ENCODE results near the gene CRB1.

Gene CRB1

DNA sequence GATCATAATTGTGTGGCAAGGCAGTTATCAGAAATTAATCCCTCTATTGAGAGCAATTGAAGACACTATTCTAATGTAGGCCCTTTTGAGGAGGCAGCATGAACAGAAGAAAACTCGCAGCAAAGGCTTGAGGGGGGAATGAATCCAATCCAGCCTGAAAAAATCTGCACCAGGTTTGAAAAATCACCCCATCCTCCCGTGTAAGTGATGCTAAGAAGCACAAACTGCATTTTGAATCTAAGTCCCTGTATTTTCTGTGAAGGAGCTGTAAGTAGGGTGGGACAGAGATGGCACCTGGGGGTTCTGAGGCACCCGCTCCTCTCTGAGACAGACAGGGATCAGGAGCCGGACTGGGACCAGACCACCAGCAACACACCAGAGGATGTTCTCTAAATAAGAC is at the start of gene CRB1:
CRB1 (plus strand) TSS at position 241 of the 400 bp plus-strand sequence. CDS start 161 bp downstream, outside the sequence.
- DNase-seq (ENCODE audit: low read depth in 2 of 2), result no peak

DNA sequence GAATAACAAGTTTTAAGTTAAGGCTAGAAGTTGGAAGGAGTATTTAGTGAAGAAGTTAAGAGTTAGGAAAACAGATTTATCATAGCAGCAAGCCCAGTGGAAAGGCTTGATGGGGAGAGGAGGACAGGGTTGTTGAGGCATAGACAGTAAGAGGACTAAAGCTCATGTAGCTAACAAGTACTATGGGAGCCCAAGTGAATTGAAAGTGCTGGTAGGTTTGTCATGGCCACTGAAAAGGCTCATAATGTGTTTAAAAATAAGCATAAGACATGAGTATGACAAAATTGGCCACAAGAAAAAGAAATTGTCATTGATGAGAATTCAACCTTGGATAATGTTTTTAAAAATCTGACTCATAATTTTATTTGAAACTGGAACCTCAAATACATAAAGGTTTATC is 49.2 kb upstream of the CRB1 start:
- no peak for DNase-seq (ENCODE audit: low read depth in 2 of 2)

DNA sequence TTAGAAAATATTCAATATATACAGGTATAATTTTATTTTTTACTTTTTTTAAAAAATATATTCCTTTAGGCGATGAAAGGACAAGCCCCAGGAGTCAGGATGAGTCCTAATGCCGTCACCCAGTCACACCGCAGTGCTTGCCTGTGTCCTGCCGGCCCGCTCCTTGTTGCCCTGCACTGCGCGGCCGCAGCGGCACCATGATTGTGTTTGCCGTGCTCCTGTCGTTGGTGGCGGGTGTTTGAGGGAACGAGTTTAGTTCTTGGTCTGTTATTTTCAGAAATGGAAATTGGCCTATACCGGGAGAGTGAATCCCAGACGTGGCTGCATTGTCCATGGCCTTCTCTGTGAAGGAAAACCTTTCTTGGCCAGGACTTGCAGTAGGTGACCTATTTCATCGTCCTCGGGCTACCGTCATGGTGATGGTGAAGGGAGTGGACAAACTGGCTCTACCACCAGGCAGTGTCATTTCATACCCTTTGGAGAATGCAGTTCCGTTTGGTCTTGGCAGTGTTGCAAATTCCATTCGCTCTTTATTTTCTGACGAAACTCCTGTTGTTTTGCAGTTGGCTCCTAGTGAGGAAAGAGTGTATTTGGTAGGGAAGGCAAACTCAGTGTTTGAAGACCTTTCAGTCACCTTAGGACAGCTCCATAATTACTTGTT is 45.9 kb upstream of the CRB1 start:
- DNase-seq (ENCODE audit: low read depth in 2 of 2), result no peak

DNA sequence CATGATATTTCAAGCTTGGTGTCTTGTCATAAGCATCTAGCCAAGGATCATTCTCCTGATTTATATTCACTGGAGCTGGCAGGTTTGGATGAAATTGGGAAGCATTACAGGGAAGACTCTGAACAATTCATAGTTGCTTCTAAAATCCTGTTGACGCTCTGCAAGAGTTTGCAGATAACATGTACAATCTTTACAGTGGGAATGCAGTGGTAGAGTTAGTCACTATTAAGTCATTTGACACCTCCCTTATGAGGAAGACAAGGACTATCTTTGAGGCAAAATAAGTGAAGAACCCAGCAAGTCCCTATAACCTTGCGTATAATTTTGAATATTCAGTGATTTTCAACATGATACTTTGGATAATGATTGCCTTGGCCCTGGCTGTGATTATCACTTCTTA is 45.3 kb upstream of the CRB1 start:
- no peak for DNase-seq (ENCODE audit: low read depth in 2 of 2)

DNA sequence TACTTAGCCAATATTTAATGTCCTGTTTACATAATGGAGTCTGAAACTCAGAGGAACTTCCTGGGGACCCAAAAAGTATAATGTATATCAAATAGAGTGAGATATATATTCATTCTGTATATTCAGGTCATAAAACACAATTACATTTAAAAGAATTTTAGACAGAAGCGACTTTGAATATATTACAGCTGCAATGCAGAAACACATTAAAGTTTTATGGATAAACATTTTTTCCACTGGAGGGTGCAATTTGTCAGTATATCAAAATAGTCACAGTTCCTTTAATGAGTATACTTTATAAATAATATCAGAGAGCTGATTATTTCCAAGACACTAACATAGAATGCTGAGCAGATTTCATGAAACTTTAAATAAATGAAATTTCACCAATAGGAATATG is 43.9 kb upstream of the CRB1 start:
- no peak for DNase-seq (ENCODE audit: low read depth in 2 of 2)

DNA sequence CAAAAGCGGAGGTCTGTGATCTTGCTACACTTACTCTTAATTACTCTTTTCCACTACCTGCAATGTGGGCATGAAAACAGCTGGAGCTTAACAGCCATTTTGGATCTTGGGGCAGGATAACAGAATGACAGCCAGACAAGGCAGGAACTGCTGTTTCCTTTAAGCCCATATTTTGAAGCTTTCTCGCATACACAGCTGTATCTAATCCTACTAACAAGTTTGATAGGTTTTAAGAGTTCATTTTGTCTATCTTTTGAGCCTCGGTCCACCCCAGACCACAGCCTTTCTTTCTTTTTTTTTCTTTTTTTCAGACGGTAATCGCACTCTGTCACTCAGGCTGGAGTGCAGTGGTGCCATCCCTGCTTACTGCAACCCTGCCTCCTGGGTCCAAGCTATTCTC is 42.4 kb upstream of the CRB1 start:
- no peak for DNase-seq (ENCODE audit: low read depth in 2 of 2)

DNA sequence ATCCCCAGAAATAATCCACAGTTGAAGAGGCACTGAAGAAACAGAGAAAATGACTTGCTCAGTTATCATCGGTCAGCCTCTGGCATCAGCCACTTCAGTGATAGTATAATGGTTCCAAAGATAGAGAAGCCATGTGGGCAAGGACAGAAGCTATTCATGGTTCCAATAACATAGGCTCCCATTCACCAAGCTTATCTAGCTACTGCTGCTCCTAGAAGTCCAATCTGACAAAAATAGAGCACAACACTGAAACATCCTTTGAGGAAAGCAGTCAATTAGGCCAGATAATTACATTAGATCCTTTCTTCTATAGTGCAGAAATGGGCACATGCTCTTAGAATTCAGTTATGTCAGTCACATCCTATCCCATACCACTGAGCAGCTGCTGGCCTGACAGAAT is 33.5 kb upstream of the CRB1 start:
- no peak for DNase-seq (ENCODE audit: low read depth in 2 of 2)

DNA sequence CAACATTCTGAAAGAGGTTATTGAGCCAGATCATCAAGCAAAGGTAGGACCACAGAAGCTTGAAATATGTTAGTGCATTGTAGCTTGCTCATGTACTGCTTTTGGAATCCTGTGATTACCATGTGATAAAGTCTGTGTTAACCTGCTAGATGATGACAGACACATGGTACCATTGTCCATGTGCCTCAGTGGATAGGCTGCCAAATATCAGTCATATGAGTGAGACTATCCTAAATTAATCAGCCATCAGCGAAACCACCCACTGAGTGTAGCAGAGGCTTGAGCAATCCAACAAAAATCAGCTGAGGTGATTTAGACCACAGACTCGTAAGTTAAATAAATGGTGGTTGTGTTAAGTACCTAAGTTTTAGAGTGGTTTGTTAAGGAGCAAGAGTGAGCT is 32.7 kb upstream of the CRB1 start:
- DNase-seq (ENCODE audit: low read depth in 2 of 2), result no peak

DNA sequence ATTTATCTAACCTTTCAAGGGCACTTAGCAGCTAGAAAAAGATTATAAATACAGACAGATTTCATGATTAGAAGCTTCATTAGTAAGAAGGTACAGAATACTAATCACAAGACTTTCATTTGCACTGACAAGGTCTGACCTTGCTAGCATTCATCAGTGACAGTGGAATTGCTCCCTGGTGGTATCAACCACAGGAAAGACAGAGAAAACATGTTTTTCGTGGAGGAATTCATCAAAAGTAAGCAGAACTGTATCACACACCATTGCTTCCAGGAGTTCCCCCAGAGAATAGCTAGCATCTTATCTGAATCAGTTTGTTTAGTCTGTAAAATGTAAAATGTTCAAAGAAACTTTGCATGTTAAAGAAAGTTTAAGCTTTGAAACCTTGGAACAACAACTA is 20.6 kb upstream of the CRB1 start:
- DNase-seq (ENCODE audit: low read depth in 2 of 2), result no peak

DNA sequence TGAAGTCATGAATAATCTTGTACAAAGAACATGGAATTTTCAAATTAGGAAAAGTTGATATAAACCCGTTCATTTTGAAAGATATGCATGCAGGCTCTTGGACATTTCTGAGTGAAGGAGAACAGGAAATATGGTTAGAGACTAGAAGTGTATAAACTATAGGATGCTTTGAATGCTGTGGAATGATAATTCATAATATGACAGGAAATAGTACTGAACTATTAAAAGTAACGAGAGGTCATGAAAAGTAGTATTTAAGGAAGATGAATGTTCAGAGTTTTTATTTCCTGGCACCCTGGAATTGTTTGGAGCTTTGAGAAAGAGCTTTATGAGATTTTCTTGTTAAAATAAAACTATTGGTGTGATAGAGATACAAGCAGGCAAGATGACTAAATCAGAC is 18.7 kb upstream of the CRB1 start:
- DNase-seq (ENCODE audit: low read depth in 2 of 2), result no peak

DNA sequence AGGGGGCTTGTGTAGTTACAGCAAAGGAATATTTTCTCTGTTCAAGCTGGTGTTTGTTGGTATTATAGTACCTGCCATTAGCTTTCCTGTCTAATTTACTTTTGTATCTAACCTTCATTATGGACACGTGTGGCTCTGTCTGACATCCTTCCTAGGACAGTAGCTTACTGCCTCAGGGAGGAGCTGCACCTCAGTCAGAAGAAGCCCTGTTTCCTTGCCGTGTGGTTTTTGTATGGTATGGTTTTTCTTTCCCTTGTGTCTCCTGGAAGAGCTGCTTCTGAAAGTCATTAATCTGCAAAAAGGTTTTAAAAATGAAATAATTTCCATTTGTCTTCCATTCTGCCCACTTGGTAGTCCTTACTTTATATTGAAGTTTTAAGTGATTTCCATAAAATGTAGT is 17.4 kb upstream of the CRB1 start:
- DNase-seq (ENCODE audit: low read depth in 2 of 2), result no peak

DNA sequence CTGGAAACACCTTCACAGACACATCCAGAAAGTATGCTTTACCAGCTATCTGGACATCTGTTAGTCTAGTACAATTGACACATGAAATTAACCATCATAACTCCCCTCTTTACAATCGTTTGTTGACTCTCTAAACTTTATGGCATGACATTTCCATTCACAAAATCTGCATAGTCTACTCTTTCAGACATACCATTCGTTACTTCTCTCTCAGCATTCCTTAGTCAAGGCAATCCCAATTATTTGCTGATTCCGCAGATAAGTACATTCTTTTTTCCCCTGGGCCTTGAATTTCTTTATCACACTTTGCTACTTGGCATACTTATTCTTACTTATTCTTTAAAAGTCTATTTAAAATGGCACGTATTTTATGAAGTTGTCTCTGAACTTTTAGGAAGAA is 15.1 kb upstream of the CRB1 start:
- no peak for DNase-seq (ENCODE audit: low read depth in 2 of 2)

DNA sequence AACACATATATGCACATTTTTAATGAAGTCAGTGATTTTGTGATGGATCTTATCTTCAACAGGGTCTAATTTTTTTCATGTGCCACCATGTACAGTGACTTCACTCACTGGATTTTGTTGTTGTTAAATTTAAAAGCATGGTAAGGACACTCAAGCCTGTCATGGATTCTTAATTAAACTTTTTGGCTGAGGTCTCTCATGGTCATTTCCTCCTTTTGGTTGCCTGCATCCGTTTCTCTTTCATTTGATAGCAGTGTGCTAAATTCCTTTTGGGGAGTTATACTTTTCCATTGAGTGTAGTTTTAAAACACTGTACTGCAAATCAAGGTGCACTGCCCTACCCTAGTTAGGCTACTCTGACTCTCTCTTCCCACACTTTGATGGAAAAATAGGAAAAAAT is 13.2 kb upstream of the CRB1 start:
- DNase-seq (ENCODE audit: low read depth in 2 of 2), result no peak

DNA sequence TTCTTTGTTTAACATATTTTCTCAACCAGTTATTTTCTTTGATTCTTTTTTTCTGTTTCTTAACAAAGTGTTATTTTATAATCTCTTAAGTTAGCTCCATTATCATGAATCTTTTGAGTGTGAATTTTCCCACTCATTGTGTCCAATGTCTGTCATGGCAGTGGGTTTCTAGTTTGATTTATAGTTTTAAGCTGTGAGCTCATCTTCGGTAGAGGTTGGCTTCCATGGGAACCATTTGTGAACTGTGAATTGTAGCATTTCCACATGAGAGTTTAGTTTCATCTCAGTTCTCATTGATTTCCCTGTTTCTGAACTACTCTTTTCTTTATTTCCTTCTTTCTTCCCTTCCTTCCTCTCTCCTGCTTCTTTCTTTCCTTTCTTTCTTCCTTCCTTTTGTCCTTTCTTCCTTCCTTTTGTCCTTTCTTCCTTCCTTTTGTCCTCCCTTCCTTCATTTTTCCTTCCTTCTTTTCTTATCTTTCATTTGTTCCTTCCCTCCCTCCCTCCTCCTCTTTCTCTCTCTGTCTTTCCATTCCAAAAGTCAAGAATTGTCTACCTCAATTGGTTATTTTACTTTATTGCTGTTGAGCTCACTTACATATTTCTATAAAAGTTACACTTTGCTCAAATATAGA is 3.0 kb upstream of the CRB1 start:
- no peak for DNase-seq (ENCODE audit: low read depth in 2 of 2)

DNA sequence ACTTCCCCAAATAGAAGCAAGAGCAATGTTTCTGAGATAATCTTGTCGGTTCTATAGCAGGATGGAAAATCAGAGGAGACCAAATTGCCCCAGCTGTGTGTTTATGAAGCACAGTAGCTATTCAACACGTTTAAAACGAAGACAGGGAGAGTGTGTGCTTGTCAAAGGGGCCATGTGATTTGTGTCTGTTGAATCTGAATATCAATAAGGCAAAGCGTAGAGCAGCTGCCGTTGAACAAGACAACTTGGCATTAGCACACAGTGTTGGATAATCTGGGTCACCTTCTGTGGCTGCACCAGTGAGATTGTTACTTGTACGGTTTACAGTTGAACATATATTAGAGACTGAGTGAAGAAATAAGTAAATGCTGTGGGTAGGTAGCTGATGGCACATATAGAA is 1.0 kb downstream of the CRB1 start:
- DNase-seq (ENCODE audit: low read depth in 2 of 2), result no peak

DNA sequence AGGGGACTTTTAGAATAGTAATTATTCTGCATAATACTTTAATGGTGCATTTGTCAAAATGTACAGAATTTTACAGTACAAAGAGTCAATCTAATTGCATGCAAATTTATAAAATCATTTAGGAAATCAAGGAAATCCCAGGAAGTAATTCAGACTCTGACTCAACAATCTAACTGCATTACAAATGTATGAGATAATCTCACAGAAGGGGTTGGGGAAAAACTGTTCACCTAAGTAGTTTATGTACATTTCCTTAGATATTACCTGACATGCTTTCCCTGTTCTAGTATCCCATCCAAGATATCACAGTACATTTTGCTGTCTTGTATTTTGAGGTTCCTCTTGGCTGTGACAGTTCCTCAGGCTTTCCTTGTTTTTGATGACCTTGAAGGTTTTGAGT is 4.7 kb downstream of the CRB1 start:
- no peak for DNase-seq (ENCODE audit: low read depth in 2 of 2)

DNA sequence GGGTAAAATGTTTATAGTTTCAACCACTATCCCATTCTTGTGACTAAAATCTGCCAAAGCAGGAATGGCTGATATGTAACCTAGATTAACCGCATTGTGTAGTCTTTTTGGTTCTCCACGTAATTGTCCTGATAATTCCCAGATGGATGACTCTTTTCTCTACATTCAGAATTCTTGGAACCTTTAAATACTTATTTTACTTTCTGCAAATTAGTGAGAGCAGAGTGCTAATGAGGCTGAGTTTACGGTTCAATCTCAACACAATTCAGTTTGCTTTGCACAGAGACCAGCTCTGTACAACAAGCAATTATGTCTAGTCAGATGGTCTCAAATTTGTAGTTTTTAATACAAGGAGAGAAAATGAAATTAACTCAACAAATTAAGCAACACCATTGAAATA is 9.1 kb downstream of the CRB1 start:
- DNase-seq (ENCODE audit: low read depth in 2 of 2), result no peak

DNA sequence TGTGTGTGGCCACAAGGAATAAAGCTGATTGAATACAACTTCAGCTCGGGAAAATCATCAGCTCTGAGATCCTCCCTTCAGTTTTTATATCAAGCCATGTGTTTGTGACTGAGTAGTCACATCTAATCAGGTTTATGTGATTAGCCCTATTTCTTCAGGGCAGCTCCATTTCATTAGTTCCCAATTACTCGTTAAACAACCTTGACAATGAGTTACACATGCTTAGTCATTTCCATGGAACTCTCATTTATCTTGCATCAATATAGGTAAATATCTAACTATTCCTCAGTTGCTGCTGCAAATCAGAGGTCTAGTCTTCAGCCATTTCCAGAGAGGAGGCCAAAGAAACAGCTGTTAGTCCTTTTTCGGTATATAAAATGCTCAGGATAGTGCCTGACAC is 16.3 kb downstream of the CRB1 start:
- DNase-seq (ENCODE audit: low read depth in 2 of 2), result no peak

DNA sequence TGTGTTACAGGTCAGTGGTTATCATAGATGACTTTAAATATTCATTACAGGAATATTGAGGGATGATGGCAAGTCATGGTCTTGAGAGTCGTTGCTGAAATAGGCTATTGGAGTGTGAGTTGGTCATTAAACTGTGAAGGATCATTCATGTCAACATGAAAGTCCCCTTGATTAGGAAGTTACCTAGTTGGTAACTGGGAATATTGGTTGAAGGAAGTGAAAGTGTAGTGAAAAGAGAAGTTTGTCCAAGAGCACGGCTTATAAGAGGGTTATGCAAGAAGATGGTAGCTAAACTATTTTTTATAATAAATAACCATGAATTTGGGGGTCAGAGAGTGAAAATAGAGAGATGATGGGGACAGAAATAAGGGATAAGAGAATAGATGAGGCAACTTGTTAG is 16.9 kb downstream of the CRB1 start:
- no peak for DNase-seq (ENCODE audit: low read depth in 2 of 2)

DNA sequence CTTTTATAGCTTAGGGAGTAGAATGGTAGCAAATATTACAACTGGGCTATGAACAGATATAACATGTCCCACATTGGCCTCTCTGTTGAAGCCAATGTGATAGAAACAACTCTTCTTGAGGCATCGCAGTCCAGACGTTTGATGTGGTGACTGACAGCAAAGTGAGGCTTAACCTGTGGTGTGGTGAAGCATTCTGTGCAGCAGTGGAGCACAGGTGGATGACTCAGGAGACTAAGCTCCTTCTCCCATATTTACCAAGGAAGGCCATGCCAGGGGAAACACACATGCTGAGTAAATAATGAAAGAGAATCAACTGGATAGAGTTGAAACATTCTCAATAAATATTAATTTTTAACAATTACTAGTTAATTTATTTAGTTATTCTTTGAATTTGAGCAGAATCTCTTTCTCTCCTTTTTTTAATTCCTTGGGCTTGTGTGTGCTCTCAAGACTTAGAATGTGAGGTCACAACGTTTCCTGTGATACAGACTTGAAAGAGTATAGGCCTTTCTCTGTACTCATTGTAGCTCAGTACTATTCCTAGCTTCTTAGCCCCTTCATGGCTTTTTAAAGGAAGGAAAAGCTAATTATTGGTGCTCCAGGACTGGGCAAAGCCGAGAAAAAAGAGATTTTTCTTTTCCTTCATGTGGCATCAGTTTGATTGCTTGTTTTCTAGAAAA is 17.6 kb downstream of the CRB1 start:
- DNase-seq (ENCODE audit: low read depth in 2 of 2), result no peak

DNA sequence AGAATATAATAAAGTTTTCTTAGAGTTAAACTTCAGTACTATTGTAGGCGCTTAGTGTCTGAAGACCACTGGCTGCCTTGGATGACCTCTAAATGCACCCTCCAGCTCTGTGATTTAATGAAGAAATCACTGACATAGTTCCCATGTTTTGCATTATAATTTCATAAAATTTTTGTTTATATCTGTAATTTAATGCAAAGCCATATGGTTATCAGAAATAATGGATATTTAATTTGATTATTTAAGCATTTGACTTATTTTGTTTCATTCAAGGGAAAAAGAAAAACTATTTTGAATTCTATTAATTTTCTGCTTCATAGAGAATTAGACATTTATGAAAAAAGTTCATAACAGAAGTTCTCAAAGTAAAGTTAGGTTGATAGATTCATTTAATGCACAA is 18.6 kb downstream of the CRB1 start:
- no peak for DNase-seq (ENCODE audit: low read depth in 2 of 2)

DNA sequence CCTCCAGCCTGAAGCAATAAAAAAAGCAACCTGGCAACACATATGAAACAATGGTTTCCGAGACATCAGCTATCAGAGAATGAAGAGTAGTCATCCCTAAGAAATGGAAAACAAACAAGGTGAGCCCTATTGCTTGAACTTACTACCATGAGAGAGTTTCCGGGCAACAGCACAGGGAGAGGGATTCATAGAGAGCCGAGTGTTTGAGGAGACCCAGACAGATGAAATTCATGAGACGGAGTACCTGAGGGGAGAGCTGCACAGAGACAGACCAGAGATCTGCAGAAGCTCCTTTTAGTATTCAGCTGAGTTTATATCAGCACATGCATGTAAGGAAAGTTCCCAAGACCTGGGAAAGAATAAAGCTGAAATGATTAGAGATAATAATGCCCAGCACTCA is 19.8 kb downstream of the CRB1 start:
- DNase-seq (ENCODE audit: low read depth in 2 of 2), result no peak

DNA sequence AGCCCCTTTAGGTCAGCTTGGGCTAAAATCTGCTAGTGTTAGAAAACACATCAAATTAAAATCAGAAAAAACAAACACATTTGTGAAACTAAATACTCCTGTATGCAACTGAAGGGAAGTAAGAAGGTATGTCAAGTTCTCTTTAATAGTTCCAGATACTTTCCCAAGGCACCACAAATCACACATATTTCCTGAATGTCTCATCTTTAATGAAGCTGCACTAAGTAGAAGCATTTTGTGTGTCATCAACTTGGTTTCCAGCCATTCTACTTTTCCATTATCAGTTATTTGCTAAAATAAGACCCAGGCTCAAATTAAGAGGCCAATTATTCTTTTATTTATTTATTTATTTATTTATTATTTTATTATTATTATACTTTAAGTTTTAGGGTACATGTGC is 34.7 kb downstream of the CRB1 start:
- no peak for DNase-seq (ENCODE audit: low read depth in 2 of 2)

DNA sequence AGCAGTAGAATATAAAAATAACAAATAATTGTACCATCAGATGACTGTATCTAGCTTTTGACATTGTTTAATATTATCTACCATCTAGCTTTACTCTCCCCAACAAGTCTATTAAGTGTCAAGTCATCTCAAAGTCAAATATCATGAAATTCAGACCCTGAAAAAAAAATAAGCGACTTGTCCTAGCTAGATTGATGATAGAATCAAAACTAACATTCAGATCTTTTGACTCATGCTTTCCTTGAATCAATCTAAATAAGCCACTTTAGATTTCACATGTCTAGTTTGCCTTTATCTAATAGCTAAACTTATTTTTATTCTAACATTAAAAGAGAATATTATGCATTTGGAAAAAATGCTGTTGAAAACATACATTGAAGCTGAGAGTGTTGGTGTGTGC is 35.4 kb downstream of the CRB1 start:
- no peak for DNase-seq (ENCODE audit: low read depth in 2 of 2)

All from stimulated activated CD4-positive, alpha-beta T cell treated with anti-CD3 and anti-CD28 coated beads, Interleukin-15, amount 100 ng/mL, for 48 hours (primary cell).